GM12878 (cell line): ENCODE data around the gene POLA2. TPM values are rescaled to one million over a fixed set of nuclear protein-coding genes. Genes with fewer than 3 reads are reported as not detected.

ENCODE experiments used
- ATAC-seq: fragments of 200-7000 bp; cut with Tn5 transposase; 3 replicates; pipeline ENCODE4 v1.9.1; 2020; ENCODE audit warnings: mild to moderate bottlenecking, moderate library complexity
- BruUV-seq: library from RNA; stranded (reverse); fragments of 400-500 nt; replicated peaks from 2 replicates; lab custom pipeline; 2021; lab: Mats Ljungman, UMichigan
- CTCF ChIA-PET: fragments of 300-600 bp; sonication (Branson Sonifier 250); formaldehyde crosslinking; extraction: SDS; loops from one replicate; lab custom pipeline; 2021; ENCODE audit warnings: inconsistent platforms; lab: Yijun Ruan, JAX
- POLR2A ChIA-PET: fragments of 350-600 bp; formaldehyde crosslinking; extraction: SDS; loops from one replicate; lab custom pipeline; 2021; ENCODE audit warnings: inconsistent platforms; lab: Charles Lee
- RAD21 ChIA-PET: fragments of 300-600 bp; sonication (Branson Sonifier 250); formaldehyde crosslinking; loops from one replicate; lab custom pipeline; 2023; ENCODE audit warnings: antibody characterized with exemption; ENCODE audit not compliant: unreplicated experiment; lab: Charles Lee
- SMC1A ChIA-PET: fragments of 300-600 bp; sonication (Branson Sonifier 250); formaldehyde crosslinking; loops from one replicate; lab custom pipeline; 2023; ENCODE audit not compliant: unreplicated experiment, uncharacterized antibody; lab: Charles Lee
- DNase-seq: peaks from one replicate; pipeline ENCODE4 v3.0.0-alpha.2; 2011; ENCODE audit warnings: low read depth, low spot score
- FAIRE-seq: peaks from 3 replicates; lab custom pipeline; 2011; peaks lifted over from hg19 to GRCh38; lab: Jason Lieb, UNC
- H2AFZ ChIP-seq: 2 replicates; pipeline ENCODE4 v1.6.0; 2011; ENCODE audit warnings: low read depth, low read length, control low read depth; ENCODE audit not compliant: control insufficient read depth
- H3K27ac ChIP-seq: 2 replicates; pipeline ENCODE4 v1.5.1; 2011; ENCODE audit warnings: control low read depth; ENCODE audit not compliant: control insufficient read depth, insufficient read depth
- H3K27me3 ChIP-seq, 2 experiments: replicated peaks in 1 of 2; 2 replicates each; pipeline versions ENCODE4 v1.6.0 to v1.6.1; 2011; ENCODE audit warnings: low read length in 1 of 2; ENCODE audit not compliant: control insufficient read depth in 2 of 2, insufficient read depth in 2 of 2
- H3K36me3 ChIP-seq, 2 experiments: 2 replicates each; pipeline ENCODE4 v1.5.1; 2011; ENCODE audit warnings: low read length in 1 of 2; ENCODE audit not compliant: control insufficient read depth in 2 of 2, insufficient read depth in 2 of 2
- H3K4me1 ChIP-seq: 2 replicates; pipeline ENCODE4 v1.6.1; 2011; ENCODE audit warnings: mild to moderate bottlenecking, low read length, moderate library complexity, mixed read lengths; ENCODE audit not compliant: control insufficient read depth, insufficient read depth
- H3K4me2 ChIP-seq: 2 replicates; pipeline ENCODE4 v1.6.0; 2011; ENCODE audit warnings: control low read depth; ENCODE audit not compliant: control insufficient read depth, insufficient read depth
- H3K4me3 ChIP-seq: fragments of 200-600 bp; sonication (generic); 2 replicates; pipeline ENCODE4 v1.5.1; 2016
- H3K79me2 ChIP-seq: 2 replicates; pipeline ENCODE4 v1.6.0; 2011; ENCODE audit warnings: low read length; ENCODE audit not compliant: control insufficient read depth, insufficient read depth
- H3K9ac ChIP-seq: 2 replicates; pipeline ENCODE4 v1.8.0; 2011; ENCODE audit warnings: low read length, control low read depth, mixed read lengths; ENCODE audit not compliant: control insufficient read depth, insufficient read depth
- H3K9me3 ChIP-seq: replicated peaks from 3 replicates; pipeline ENCODE4 v1.5.1; 2011; ENCODE audit warnings: mild to moderate bottlenecking, low read length; ENCODE audit not compliant: control insufficient read depth, insufficient read depth
- H4K20me1 ChIP-seq: 2 replicates; pipeline ENCODE4 v1.6.0; 2011; ENCODE audit not compliant: control insufficient read depth, insufficient read depth
- BACH1 ChIP-seq: fragments of 450-650 bp; IDR thresholded peaks from 2 replicates; pipeline ENCODE4 v1.6.1; 2017; ENCODE audit warnings: mild to moderate bottlenecking, borderline replicate concordance
- CHD1 ChIP-seq: IDR thresholded peaks from 2 replicates; pipeline ENCODE4 v1.6.1; 2012; ENCODE audit warnings: low read depth, low read length, improper control_type of control experiment
- CREM ChIP-seq: IDR thresholded peaks from 2 replicates; pipeline ENCODE4 v1.6.1; 2014; ENCODE audit warnings: antibody characterized with exemption, low read depth
- HDAC2 ChIP-seq: fragments of 200-600 bp; sonication (generic); IDR thresholded peaks from 2 replicates; pipeline ENCODE4 v1.6.1; 2017
- IRF3 ChIP-seq: fragments of 450-650 bp; IDR thresholded peaks from 2 replicates; pipeline ENCODE4 v1.6.1; 2014; ENCODE audit warnings: mild to moderate bottlenecking
- JUND ChIP-seq: IDR thresholded peaks from 2 replicates; pipeline ENCODE4 v1.6.1; 2012; ENCODE audit warnings: low read depth, mild to moderate bottlenecking, low read length, improper control_type of control experiment, moderate library complexity
- RB1 ChIP-seq: fragments of 450-650 bp; formaldehyde crosslinking; IDR thresholded peaks from 2 replicates; pipeline ENCODE4 v1.6.1; 2017; ENCODE audit warnings: mild to moderate bottlenecking, borderline replicate concordance
- ZNF592 ChIP-seq: fragments of 450-650 bp; IDR thresholded peaks from 2 replicates; pipeline ENCODE4 v1.6.1; 2017; ENCODE audit warnings: mild to moderate bottlenecking, moderate library complexity
- ZZZ3 ChIP-seq: IDR thresholded peaks from 2 replicates; pipeline ENCODE4 v1.6.1; 2011; ENCODE audit warnings: low read depth; ENCODE audit not compliant: control insufficient read depth, insufficient read length
- WGBS: methylation state at CpG from one replicate; pipeline ENCODE4 v1.1.6; 2016; ENCODE audit warnings: low lambda C conversion rate; ENCODE audit not compliant: insufficient replicate concordance, insufficient coverage; ENCODE audit errors: missing lambda C conversion rate; 5-methylcytosine and 5-hydroxymethylcytosine counted together
- in situ Hi-C: fragments of 300-500 bp; cut with MboI; formaldehyde crosslinking; loops from 9 replicates; pipeline ENCODE4 v1.14.3; 2018; ENCODE audit warnings: mixed read lengths
- intact Hi-C: fragments of 100-400 bp; cut with micrococcal nuclease; formaldehyde crosslinking; loops from one replicate; pipeline ENCODE4 v1.14.2; 2022; ENCODE audit not compliant: unreplicated experiment
- polyA plus RNA-seq, 11 experiments: library from polyadenylated mRNA; depleted of rRNA in 4 of 11; unstranded in 6 of 11; stranded (reverse) in 5 of 11; fragments of >200 nt; fragmentation: Nextera tagmentation in 4 of 11; fragmentation: Illumina TruSeq in 1 of 11; extraction: Ambion mirVana in 4 of 11; extraction: Trizol in 1 of 11; gene quantifications; 1 replicate in 1 of 11; 2 replicates in 10 of 11; pipeline versions ENCODE4 v1.2.1 to v1.2.3, GENCODE V29; 2011 to 2016; ENCODE audit warnings: inconsistent platforms in 2 of 11, missing spikeins in 2 of 11, low read depth in 1 of 11
- total RNA-seq, 4 experiments: library from RNA; depleted of rRNA in 3 of 4; stranded (reverse); fragments of >200 nt in 3 of 4; fragmentation: Illumina TruSeq in 1 of 4; extraction: Trizol in 1 of 4; gene quantifications; 2 replicates each; pipeline versions ENCODE4 v1.2.1 to v1.2.3, GENCODE V29; 2013 to 2021

The POLA2 gene
- total and polyA plus RNA-seq, 10 of the 15 experiments (the other 5 are each of a cell fraction or from before 2014, with no cell fraction given) = 4.2 to 121 (median 56.2) TPM

- H2AFZ ChIP-seq = no peak overlapping the region
- ChIA-PET RAD21 (no interaction called here), SMC1A (no interaction called here), CTCF (interaction anchor here (1.3 kb wide), 1 partner anchor 24 kb away, joined by 5 read pairs; no protein-coding TSS in a partner anchor), POLR2A (interaction anchor here (0.6 to 1.3 kb wide), 2 partner anchors 12 to 19 kb away, joined by 3 to 4 read pairs; no protein-coding TSS in a partner anchor)
- H3K4me1 ChIP-seq = 0 out of 2 replicates have a peak, but pooled peaks cover 2% of the 10 kb centered on the region
- WGBS = 95% methylated on average over 11 of the region's 11 CpGs
- BruUV-seq = no TSS peak
- no peaks in the 10 kb centered on the region for H3K9me3 ChIP-seq
- H3K9ac ChIP-seq = no peak overlapping the region
- DNase-seq (no peak), FAIRE-seq (no peak), ATAC-seq (no peak)
- intact Hi-C loops = no loop called here
- no peak overlapping the region for H3K4me3 ChIP-seq
- no peaks in the 10 kb centered on the region for H3K27me3 ChIP-seq
- H3K4me2 ChIP-seq = no peak overlapping the region
- in situ Hi-C loops = no loop called here
- no peaks in the 10 kb centered on the region; the same call in 1 of the 2 replicates for H4K20me1 ChIP-seq
- H3K27ac ChIP-seq = no peak overlapping the region
- TF ChIP-seq JUND (no peak), IRF3 (no peak), BACH1 (no peak), RB1 (no peak), CREM (no peak), ZZZ3 (no peak), HDAC2 (no peak), CHD1 (no peak), ZNF592 (no peak)
- H3K79me2 ChIP-seq = peaks cover 29% of the 10 kb centered on the region
- H3K36me3 ChIP-seq = peaks cover 24 to 29% of the 10 kb centered on the region in 2 experiments
These were observed 78.5 kb downstream of the POLA2 start for GRCh38 chr11:65340226-65340625.
